OCI-LY1 (cell line): ENCODE measurements around the gene NLK.

Experiments used
- CTCF ChIP-seq: fragments of 200-600 bp; sonication (generic), shearing (Covaris generic); IDR thresholded peaks from 2 replicates; pipeline ENCODE4 v1.5.1; 2017; ENCODE audit warnings: mild to moderate bottlenecking, antibody characterized with exemption, low read length, moderate library complexity, mixed read lengths
- EZH2 ChIP-seq: fragments of 200-600 bp; sonication (generic), shearing (Covaris generic); IDR thresholded peaks from 2 replicates; pipeline ENCODE4 v1.8.0; 2017; ENCODE audit warnings: borderline replicate concordance, mixed run types, mild to moderate bottlenecking, antibody characterized with exemption, low read length, moderate library complexity, mixed read lengths

GRCh38 chr17:28071891-28072606 is 29.6 kb downstream of the NLK start:
- TF ChIP-seq CTCF (no peak), EZH2 (no peak)
